Measurements from ENCODE around the gene MGMT.

- TF ChIP-seq, protein P1, sequence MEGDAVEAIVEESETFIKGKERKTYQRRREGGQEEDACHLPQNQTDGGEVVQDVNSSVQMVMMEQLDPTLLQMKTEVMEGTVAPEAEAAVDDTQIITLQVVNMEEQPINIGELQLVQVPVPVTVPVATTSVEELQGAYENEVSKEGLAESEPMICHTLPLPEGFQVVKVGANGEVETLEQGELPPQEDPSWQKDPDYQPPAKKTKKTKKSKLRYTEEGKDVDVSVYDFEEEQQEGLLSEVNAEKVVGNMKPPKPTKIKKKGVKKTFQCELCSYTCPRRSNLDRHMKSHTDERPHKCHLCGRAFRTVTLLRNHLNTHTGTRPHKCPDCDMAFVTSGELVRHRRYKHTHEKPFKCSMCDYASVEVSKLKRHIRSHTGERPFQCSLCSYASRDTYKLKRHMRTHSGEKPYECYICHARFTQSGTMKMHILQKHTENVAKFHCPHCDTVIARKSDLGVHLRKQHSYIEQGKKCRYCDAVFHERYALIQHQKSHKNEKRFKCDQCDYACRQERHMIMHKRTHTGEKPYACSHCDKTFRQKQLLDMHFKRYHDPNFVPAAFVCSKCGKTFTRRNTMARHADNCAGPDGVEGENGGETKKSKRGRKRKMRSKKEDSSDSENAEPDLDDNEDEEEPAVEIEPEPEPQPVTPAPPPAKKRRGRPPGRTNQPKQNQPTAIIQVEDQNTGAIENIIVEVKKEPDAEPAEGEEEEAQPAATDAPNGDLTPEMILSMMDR (IDR thresholded peaks at IDR 0.05), result no peak
- TF ChIP-seq POLR2A (IDR thresholded peaks at IDR 0.05), result no peak
- no peak for TF ChIP-seq POLR2AphosphoS5 (IDR thresholded peaks at IDR 0.05)
Observed at GRCh38 chr10:129645487-129645886, 178.4 kb downstream of the MGMT start.
